H9 (cell line): ENCODE measurements around the gene ADSL. TPM values are rescaled to one million over a fixed set of nuclear protein-coding genes. Genes with fewer than 3 reads are reported as not detected.
A peak's percentile ranks its signal among the peaks of the same experiment; 100 is the strongest.

Source experiments
- DNase-seq: peaks from one replicate; pipeline ENCODE4 v3.0.0-alpha.2; 2017
- H2AFZ ChIP-seq: one replicate; pipeline ENCODE4 v1.6.1; 2013; ENCODE audit warnings: mild to moderate bottlenecking, low read length, control low read depth, moderate library complexity
- H2AK5ac ChIP-seq: 2 replicates; pipeline ENCODE4 v1.6.1; 2013; ENCODE audit warnings: low read length, control low read depth, mixed read lengths; ENCODE audit not compliant: insufficient read length
- H2BK120ac ChIP-seq: one replicate; pipeline ENCODE4 v1.6.1; 2013; ENCODE audit warnings: low read depth, mild to moderate bottlenecking, low read length, control low read depth, inconsistent platforms; ENCODE audit not compliant: poor library complexity, severe bottlenecking
- H2BK12ac ChIP-seq: 2 replicates; pipeline ENCODE4 v1.6.1; 2013; ENCODE audit warnings: low read length, control low read depth, mixed read lengths, low read depth; ENCODE audit not compliant: insufficient read length
- H2BK15ac ChIP-seq: 2 replicates; pipeline ENCODE4 v1.6.1; 2013; ENCODE audit warnings: low read depth, low read length, control low read depth
- H2BK20ac ChIP-seq: one replicate; pipeline ENCODE4 v1.6.1; 2013; ENCODE audit warnings: low read depth, mild to moderate bottlenecking, low read length, control low read depth, inconsistent platforms; ENCODE audit not compliant: poor library complexity, severe bottlenecking
- H2BK5ac ChIP-seq: 2 replicates; pipeline ENCODE4 v1.6.1; 2013; ENCODE audit warnings: low read length, control low read depth, mixed read lengths; ENCODE audit not compliant: insufficient read length
- H3K14ac ChIP-seq: 2 replicates; pipeline ENCODE4 v1.6.1; 2013; ENCODE audit warnings: low read length, control low read depth; ENCODE audit not compliant: insufficient read depth
- H3K18ac ChIP-seq: 2 replicates; pipeline ENCODE4 v1.6.1; 2013; ENCODE audit warnings: low read depth, mild to moderate bottlenecking, mixed read lengths, low read length, control low read depth; ENCODE audit not compliant: insufficient read length
- H3K23ac ChIP-seq: 2 replicates; pipeline ENCODE4 v1.6.1; 2013; ENCODE audit warnings: low read length, control low read depth, mixed read lengths, low read depth; ENCODE audit not compliant: insufficient read length
- H3K23me2 ChIP-seq: 2 replicates; pipeline ENCODE4 v1.6.1; 2013; ENCODE audit warnings: low read depth, mild to moderate bottlenecking, mixed read lengths, low read length, control low read depth; ENCODE audit not compliant: insufficient read length, poor library complexity, severe bottlenecking
- H3K27ac ChIP-seq: 2 replicates; pipeline ENCODE4 v1.5.1; 2013; ENCODE audit warnings: low read length, control low read depth, mixed read lengths, low read depth; ENCODE audit not compliant: insufficient read length
- H3K27me3 ChIP-seq: 2 replicates; pipeline ENCODE4 v1.6.1; 2013; ENCODE audit warnings: low read length, control low read depth, inconsistent platforms; ENCODE audit not compliant: insufficient read depth
- H3K4ac ChIP-seq: 2 replicates; pipeline ENCODE4 v1.6.1; 2013; ENCODE audit warnings: low read depth, mild to moderate bottlenecking, control low read depth, inconsistent platforms, low read length, moderate library complexity
- H3K4me1 ChIP-seq: 2 replicates; pipeline ENCODE4 v1.6.1; 2013; ENCODE audit warnings: low read length, control low read depth, inconsistent platforms; ENCODE audit not compliant: insufficient read depth
- H3K4me2 ChIP-seq: 2 replicates; pipeline ENCODE4 v1.6.1; 2013; ENCODE audit warnings: low read length, control low read depth, mixed read lengths; ENCODE audit not compliant: insufficient read length, insufficient read depth
- H3K56ac ChIP-seq: 2 replicates; pipeline ENCODE4 v1.6.1; 2013; ENCODE audit warnings: low read depth, mild to moderate bottlenecking, mixed read lengths, low read length, control low read depth; ENCODE audit not compliant: insufficient read length
- H3K79me1 ChIP-seq: 2 replicates; pipeline ENCODE4 v1.6.1; 2013; ENCODE audit warnings: low read depth, mild to moderate bottlenecking, moderate library complexity, low read length, control low read depth, inconsistent platforms; ENCODE audit not compliant: insufficient read depth, poor library complexity, severe bottlenecking
- H3K79me2 ChIP-seq: 2 replicates; pipeline ENCODE4 v1.6.1; 2013; ENCODE audit warnings: low read length, control low read depth, inconsistent platforms; ENCODE audit not compliant: insufficient read depth
- H3K9ac ChIP-seq: 2 replicates; pipeline ENCODE4 v1.6.1; 2013; ENCODE audit warnings: low read length, control low read depth, mixed read lengths; ENCODE audit not compliant: insufficient read length; ENCODE audit errors: extremely low read depth
- H3K9me3 ChIP-seq: one replicate; pipeline ENCODE4 v1.6.1; 2013; ENCODE audit warnings: low read depth, low read length, inconsistent platforms; ENCODE audit not compliant: control insufficient read depth
- H3T11ph ChIP-seq: one replicate; pipeline ENCODE4 v1.6.1; 2013; ENCODE audit warnings: mild to moderate bottlenecking, low read length, control low read depth, inconsistent platforms
- H4K20me1 ChIP-seq: one replicate; pipeline ENCODE4 v1.6.1; 2013; ENCODE audit not compliant: control insufficient read depth, insufficient read length, insufficient read depth
- H4K5ac ChIP-seq: 2 replicates; pipeline ENCODE4 v1.6.1; 2013; ENCODE audit warnings: low read depth, mild to moderate bottlenecking, mixed read lengths, low read length, control low read depth; ENCODE audit not compliant: insufficient read length
- H4K8ac ChIP-seq: replicated peaks from 2 replicates; pipeline ENCODE4 v1.6.1; 2013; ENCODE audit warnings: low read length, control low read depth, mixed read lengths, low read depth; ENCODE audit not compliant: insufficient read length
- H4K91ac ChIP-seq: 2 replicates; pipeline ENCODE4 v1.6.1; 2013; ENCODE audit warnings: low read depth, mild to moderate bottlenecking, moderate library complexity, mixed read lengths, low read length, control low read depth; ENCODE audit not compliant: insufficient read length
- H3K27ac Mint-ChIP-seq, 3 experiments: 2 replicates in 2 of 3; 3 replicates in 1 of 3; pipeline ENCODE4 v1.8.0; 2020 to 2021; ENCODE audit warnings: mixed read lengths in 3 of 3, mild to moderate bottlenecking in 1 of 3, moderate library complexity in 1 of 3
- H3K27me3 Mint-ChIP-seq: 2 replicates; pipeline ENCODE4 v1.8.0; 2021; ENCODE audit warnings: low read depth, mild to moderate bottlenecking, moderate library complexity, mixed read lengths
- H3K36me3 Mint-ChIP-seq, 3 experiments: 2 replicates in 2 of 3; 3 replicates in 1 of 3; pipeline ENCODE4 v1.8.0; 2020 to 2021; ENCODE audit warnings: low read depth in 3 of 3, mixed read lengths in 3 of 3; ENCODE audit not compliant: insufficient read depth in 1 of 3
- H3K4me1 Mint-ChIP-seq, 2 experiments: 2 replicates each; pipeline ENCODE4 v1.8.0; 2020; ENCODE audit warnings: mixed read lengths in 2 of 2
- H3K4me3 Mint-ChIP-seq, 2 experiments: 2 replicates in 1 of 2; 3 replicates in 1 of 2; pipeline ENCODE4 v1.8.0; 2020 to 2021; ENCODE audit warnings: mild to moderate bottlenecking in 2 of 2, mixed read lengths in 2 of 2, moderate library complexity in 1 of 2
- H3K9me3 Mint-ChIP-seq, 2 experiments: 2 replicates in 1 of 2; 3 replicates in 1 of 2; pipeline ENCODE4 v1.8.0; 2020; ENCODE audit warnings: mild to moderate bottlenecking in 2 of 2, mixed read lengths in 2 of 2, moderate library complexity in 1 of 2
- CTCF ChIP-seq: fragments of 200-600 bp; sonication (generic); conservative IDR thresholded peaks from 3 replicates; pipeline ENCODE4 v1.8.0; 2021; ENCODE audit warnings: antibody characterized with exemption, mild to moderate bottlenecking
- WGBS: extraction: QIAGEN DNeasy Blood & Tissue Kit; methylation state at CpG from one replicate; pipeline ENCODE4 v1.1.7; 2013; ENCODE audit warnings: missing lambda C conversion rate, low lambda C conversion rate, mixed read lengths; ENCODE audit not compliant: insufficient read length; ENCODE audit errors: extremely low coverage; 5-methylcytosine and 5-hydroxymethylcytosine counted together
- total RNA-seq: library from RNA; stranded (reverse); gene quantifications from 2 replicates; pipeline ENCODE4 v1.2.1, GENCODE V29; 2021

The ADSL gene
- total RNA-seq, 1 experiment from 2014 or later, result 175 TPM

- Histone ChIP-seq H3K27ac (no peak overlapping the region), H3K14ac (no peak overlapping the region), H2AFZ (no peak overlapping the region), H3K4ac (no peak overlapping the region), H2BK15ac (no peak overlapping the region), H3K27me3 (no peaks in the 10 kb centered on the region), H3K56ac (no peak overlapping the region), H3K9ac (no peak overlapping the region), H4K20me1 (no peaks in the 10 kb centered on the region), H3K4me1 (no peaks in the 10 kb centered on the region), H2BK12ac (no peak overlapping the region), H3K23me2 (peaks cover 16% of the 10 kb centered on the region), H4K5ac (no peak overlapping the region), H2AK5ac (no peak overlapping the region), H4K91ac (no peak overlapping the region), H3K4me2 (peak overlapping the region; percentile 98), H3K9me3 (no peaks in the 10 kb centered on the region), H3K79me1 (peaks cover 3% of the 10 kb centered on the region), H3K79me2 (peaks cover 23% of the 10 kb centered on the region; the same call in 1 of the 2 replicates), H4K8ac (no peak overlapping the region), H2BK5ac (no peak overlapping the region), H3T11ph (no peak overlapping the region), H2BK120ac (no peak overlapping the region), H3K18ac (no peak overlapping the region), H2BK20ac (no peak overlapping the region), H3K23ac (no peak overlapping the region)
- H3K9me3 Mint-ChIP-seq, result no peaks in the 10 kb centered on the region; a peak in 1 of 5 replicates
- DNase-seq, result no peak
- no CpG with 5 or more reads among the region's 6 CpGs for WGBS
- H3K27ac Mint-ChIP-seq, result peak overlapping the region in 1 of 3 experiments; percentile 97; a peak in 1 of 7 replicates
- peaks cover 8% of the 10 kb centered on the region in 2 experiments for H3K4me1 Mint-ChIP-seq
- H3K4me3 Mint-ChIP-seq, result peak overlapping the region; percentile 99
- H3K36me3 Mint-ChIP-seq, result peaks cover 12 to 26% (median 20%) of the 10 kb centered on the region in 3 experiments; a peak in 6 of 7 replicates
- TF ChIP-seq CTCF, result no peak
- H3K27me3 Mint-ChIP-seq, result peaks cover 2% of the 10 kb centered on the region; the same call in 1 of the 2 replicates
Measured at GRCh38 chr22:40345271-40345670, 1.0 kb upstream of the ADSL start.
